Mesenchymal stem cell (in vitro differentiated cells and primary cell): ENCODE measurements around the gene SIMC1.

Source experiments
- DNase-seq: peaks from one replicate; pipeline ENCODE4 v3.0.0-alpha.2; 2013
- H2AFZ ChIP-seq: one replicate; pipeline ENCODE4 v1.6.1; 2013; ENCODE audit warnings: low read depth, mild to moderate bottlenecking, control low read depth, inconsistent platforms, low read length, moderate library complexity
- H2AK5ac ChIP-seq: 2 replicates; pipeline ENCODE4 v1.6.1; 2013; ENCODE audit warnings: low read length, moderate library complexity, mild to moderate bottlenecking, inconsistent platforms; ENCODE audit not compliant: severe bottlenecking
- H2BK120ac ChIP-seq: one replicate; pipeline ENCODE4 v1.6.1; 2013; ENCODE audit warnings: low read depth, mild to moderate bottlenecking, inconsistent platforms, low read length, moderate library complexity
- H2BK12ac ChIP-seq, 2 experiments: one replicate each; pipeline ENCODE4 v1.6.1; 2013; ENCODE audit warnings: inconsistent platforms in 2 of 2, low read length in 2 of 2, mild to moderate bottlenecking in 2 of 2, moderate library complexity in 2 of 2, control low read depth in 1 of 2
- H2BK15ac ChIP-seq: one replicate; pipeline ENCODE4 v1.6.1; 2013; ENCODE audit warnings: mild to moderate bottlenecking, low read depth, inconsistent platforms; ENCODE audit not compliant: poor library complexity, severe bottlenecking
- H2BK5ac ChIP-seq: 2 replicates; pipeline ENCODE4 v1.6.1; 2013; ENCODE audit warnings: low read depth, mild to moderate bottlenecking, low read length, control low read depth, inconsistent platforms; ENCODE audit not compliant: poor library complexity, severe bottlenecking
- H3K14ac ChIP-seq, 2 experiments: one replicate each; pipeline ENCODE4 v1.6.1; 2013; ENCODE audit warnings: inconsistent platforms in 2 of 2, low read length in 2 of 2, control low read depth in 1 of 2, mild to moderate bottlenecking in 1 of 2, moderate library complexity in 1 of 2
- H3K18ac ChIP-seq, 2 experiments: one replicate each; pipeline ENCODE4 v1.6.1; 2013; ENCODE audit warnings: inconsistent platforms in 2 of 2, low read length in 2 of 2, control low read depth in 1 of 2, low read depth in 1 of 2, mild to moderate bottlenecking in 1 of 2
- H3K23ac ChIP-seq, 2 experiments: one replicate each; pipeline ENCODE4 v1.6.1; 2013; ENCODE audit warnings: inconsistent platforms in 2 of 2, low read length in 2 of 2, mild to moderate bottlenecking in 2 of 2, moderate library complexity in 2 of 2, control low read depth in 1 of 2
- H3K27ac ChIP-seq: 2 replicates; pipeline ENCODE4 v1.5.1; 2013; ENCODE audit warnings: mild to moderate bottlenecking, moderate library complexity, low read length, control low read depth, inconsistent platforms; ENCODE audit not compliant: poor library complexity, severe bottlenecking
- H3K27me3 ChIP-seq, 2 experiments: 2 replicates each; pipeline versions ENCODE4 v1.6.1 to v1.7.0; 2013; ENCODE audit warnings: low read length in 2 of 2, mild to moderate bottlenecking in 2 of 2, moderate library complexity in 2 of 2, control low read depth in 1 of 2, inconsistent platforms in 1 of 2; ENCODE audit not compliant: control insufficient read depth in 1 of 2, insufficient read depth in 1 of 2
- H3K36me3 ChIP-seq, 2 experiments: 2 replicates each; pipeline versions ENCODE4 v1.6.1 to v1.7.0; 2013; ENCODE audit warnings: low read length in 2 of 2, control low read depth in 1 of 2, inconsistent platforms in 1 of 2, low read depth in 1 of 2, mild to moderate bottlenecking in 1 of 2; ENCODE audit not compliant: insufficient read depth in 2 of 2, control insufficient read depth in 1 of 2
- H3K4ac ChIP-seq, 2 experiments: one replicate each; pipeline ENCODE4 v1.6.1; 2013; ENCODE audit warnings: inconsistent platforms in 2 of 2, low read length in 2 of 2, mild to moderate bottlenecking in 2 of 2, moderate library complexity in 2 of 2, control low read depth in 1 of 2, low read depth in 1 of 2
- H3K4me1 ChIP-seq: 2 replicates; pipeline ENCODE4 v1.6.1; 2013; ENCODE audit warnings: low read depth, low read length, control low read depth; ENCODE audit not compliant: control insufficient read depth, insufficient read depth
- H3K4me2 ChIP-seq: 2 replicates; pipeline ENCODE4 v1.6.1; 2013; ENCODE audit warnings: low read length, mild to moderate bottlenecking, inconsistent platforms; ENCODE audit not compliant: poor library complexity, severe bottlenecking
- H3K4me3 ChIP-seq, 2 experiments: 2 replicates each; pipeline versions ENCODE4 v1.5.1 to v1.7.0; 2013; ENCODE audit warnings: low read length in 2 of 2, mild to moderate bottlenecking in 2 of 2, control low read depth in 1 of 2, low read depth in 1 of 2; ENCODE audit not compliant: insufficient read depth in 1 of 2
- H3K79me1 ChIP-seq: replicated peaks from 2 replicates; pipeline ENCODE4 v1.6.1; 2013; ENCODE audit warnings: mild to moderate bottlenecking, control low read depth, low read length, inconsistent platforms; ENCODE audit not compliant: poor library complexity, severe bottlenecking
- H3K9ac ChIP-seq: 2 replicates; pipeline ENCODE4 v1.7.0; 2013; ENCODE audit warnings: mild to moderate bottlenecking, low read length, moderate library complexity
- H3K9me3 ChIP-seq: 2 replicates; pipeline ENCODE4 v1.7.0; 2013; ENCODE audit warnings: mild to moderate bottlenecking, low read length; ENCODE audit not compliant: control insufficient read depth
- H4K8ac ChIP-seq: one replicate; pipeline ENCODE4 v1.6.1; 2013; ENCODE audit warnings: inconsistent platforms, mild to moderate bottlenecking, low read length, moderate library complexity
- H4K91ac ChIP-seq: one replicate; pipeline ENCODE4 v1.6.1; 2013; ENCODE audit warnings: mild to moderate bottlenecking, low read length, inconsistent platforms
- WGBS: methylation state at CpG from one replicate; pipeline ENCODE4 v1.1.7; 2013; ENCODE audit warnings: mixed read lengths; 5-methylcytosine and 5-hydroxymethylcytosine counted together

SIMC1 gene

DNA sequence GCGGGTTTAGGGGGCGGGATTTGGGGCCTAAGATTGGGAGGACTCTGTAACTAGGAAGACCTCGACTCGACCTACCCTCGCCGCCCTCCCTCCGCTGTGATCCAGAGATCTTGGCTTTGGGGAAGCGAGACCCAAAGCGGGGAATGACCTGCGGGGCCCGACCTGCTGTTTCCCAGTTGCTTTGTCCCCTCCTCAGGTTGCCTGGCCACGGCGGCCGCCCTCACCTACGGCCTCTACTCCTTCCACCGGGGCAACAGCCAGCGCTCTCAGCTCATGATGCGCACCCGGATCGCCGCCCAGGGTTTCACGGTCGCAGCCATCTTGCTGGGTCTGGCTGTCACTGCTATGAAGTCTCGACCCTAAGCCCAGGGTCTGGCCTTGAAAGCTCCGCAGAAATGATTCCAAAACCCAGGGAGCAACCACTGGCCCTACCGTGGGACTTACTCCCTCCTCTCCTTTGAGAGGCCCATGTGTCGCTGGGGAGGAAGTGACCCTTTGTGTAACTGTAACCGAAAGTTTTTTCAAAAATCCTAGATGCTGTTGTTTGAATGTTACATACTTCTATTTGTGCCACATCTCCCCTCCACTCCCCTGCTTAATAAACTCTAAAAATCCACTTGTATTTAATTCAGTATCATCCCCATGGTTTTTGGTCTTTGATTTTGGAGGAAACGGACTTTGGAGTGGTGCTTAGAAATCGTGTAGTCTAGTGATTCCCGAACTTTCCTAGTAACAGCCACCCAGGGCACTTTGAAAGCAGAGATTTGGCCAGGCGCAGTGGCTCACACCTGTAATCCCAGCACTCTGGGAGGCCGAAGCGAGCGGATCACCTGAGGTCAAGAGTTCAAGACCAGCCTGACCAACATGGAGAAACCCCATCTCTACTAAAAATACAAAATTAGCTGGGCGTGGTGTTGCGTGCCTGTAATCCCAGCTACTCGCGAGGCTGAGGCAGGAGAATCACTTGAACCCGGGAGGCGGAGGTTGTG is 151.2 kb downstream of the SIMC1 start:
- 35% methylated on average over 36 of the region's 41 CpGs for WGBS
- Histone ChIP-seq H4K91ac (peak overlapping the region; percentile 92), H3K18ac (peak overlapping the region; percentile 90 to 94), H4K8ac (peak overlapping the region; percentile 95), H3K27me3 (no peaks in the 10 kb centered on the region), H2BK15ac (peak overlapping the region; percentile 12), H3K4ac (peak overlapping the region; percentile 77), H3K14ac (peak overlapping the region in 1 of 2 experiments; percentile 73), H3K4me3 (peak overlapping the region; percentile 84 to 98), H3K23ac (peak overlapping the region in 1 of 2 experiments; percentile 87), H2BK120ac (peak overlapping the region; percentile 64), H2BK5ac (peak overlapping the region; percentile 79), H3K9ac (peak overlapping the region; percentile 94), H2BK12ac (peak overlapping the region in 1 of 2 experiments; percentile 11), H3K4me1 (peaks cover 5% of the 10 kb centered on the region), H2AFZ (peak overlapping the region; percentile 66), H2AK5ac (peak overlapping the region; percentile 51), H3K4me2 (peak overlapping the region; percentile 81), H3K9me3 (no peaks in the 10 kb centered on the region), H3K36me3 (peaks cover 51 to 60% of the 10 kb centered on the region in 2 experiments), H3K27ac (peak overlapping the region; percentile 93), H3K79me1 (peaks cover 31% of the 10 kb centered on the region)
- no peak for DNase-seq

DNA sequence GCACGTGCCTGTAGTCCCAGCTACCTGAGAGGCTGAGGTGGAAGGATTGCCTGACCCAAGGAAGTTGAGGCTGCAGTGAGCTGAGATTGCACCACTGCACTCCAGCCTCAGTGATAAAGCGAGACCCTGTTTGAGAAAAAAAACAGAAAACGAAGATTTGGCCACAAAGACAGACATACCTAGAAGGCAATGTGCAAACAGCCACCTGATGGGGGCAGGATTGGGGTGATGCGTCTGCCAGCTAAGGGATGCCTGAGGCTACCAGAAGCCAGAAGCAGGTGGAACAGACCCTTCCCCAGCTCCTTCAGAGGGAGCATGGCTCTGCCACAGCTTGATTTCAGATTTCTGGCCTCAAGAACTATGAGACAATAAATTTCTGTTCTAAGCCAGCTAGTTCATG is 153.3 kb downstream of the SIMC1 start:
- Histone ChIP-seq H3K4me3 (no peak overlapping the region), H2BK120ac (no peak overlapping the region), H3K18ac (no peak overlapping the region), H3K4me1 (peaks cover 12% of the 10 kb centered on the region), H4K8ac (no peak overlapping the region), H3K23ac (no peak overlapping the region), H2AFZ (no peak overlapping the region), H2BK5ac (no peak overlapping the region), H2BK12ac (no peak overlapping the region), H3K79me1 (peaks cover 21% of the 10 kb centered on the region), H3K4ac (no peak overlapping the region), H3K14ac (no peak overlapping the region), H3K27me3 (no peaks in the 10 kb centered on the region), H4K91ac (no peak overlapping the region), H3K9me3 (no peaks in the 10 kb centered on the region), H3K9ac (no peak overlapping the region), H2BK15ac (no peak overlapping the region), H3K36me3 (peaks cover 49 to 51% of the 10 kb centered on the region in 2 experiments), H3K27ac (no peak overlapping the region), H2AK5ac (no peak overlapping the region), H3K4me2 (no peak overlapping the region)
- WGBS: 93% methylated on average over 4 of the region's 4 CpGs
- DNase-seq: no peak

DNA sequence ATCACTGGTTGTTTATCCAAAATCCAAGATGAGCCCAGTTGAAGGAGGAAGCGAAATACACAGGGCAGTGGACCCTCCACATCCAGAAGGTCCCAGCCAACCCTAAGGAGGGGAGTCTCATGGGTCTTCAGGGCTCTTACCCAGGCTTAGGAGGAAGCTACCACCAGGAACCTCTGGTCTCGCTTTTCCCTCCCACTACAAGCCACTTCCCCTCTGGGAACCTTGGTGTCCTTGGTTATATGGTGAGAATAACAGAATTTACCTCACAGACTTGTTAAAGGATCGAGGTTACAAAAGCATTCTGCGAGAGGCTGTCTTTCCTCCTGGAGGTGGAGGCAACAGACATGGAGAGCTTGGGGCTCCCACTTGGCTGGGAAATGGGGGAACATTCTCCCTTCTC is 153.8 kb downstream of the SIMC1 start:
- H3K23ac ChIP-seq: no peak overlapping the region
- H3K36me3 ChIP-seq: peaks cover 51 to 52% of the 10 kb centered on the region in 2 experiments
- H3K4me1 ChIP-seq: peaks cover 13% of the 10 kb centered on the region
- H3K27me3 ChIP-seq: no peaks in the 10 kb centered on the region
- H2BK12ac ChIP-seq: no peak overlapping the region
- H2BK15ac ChIP-seq: no peak overlapping the region
- H2AK5ac ChIP-seq: no peak overlapping the region
- no peak overlapping the region for H4K91ac ChIP-seq
- no peak overlapping the region for H3K14ac ChIP-seq
- H2BK5ac ChIP-seq: no peak overlapping the region
- H3K4me3 ChIP-seq: no peak overlapping the region
- no peak overlapping the region for H3K18ac ChIP-seq
- 99% methylated on average over 3 of the region's 4 CpGs for WGBS
- H3K9ac ChIP-seq: no peak overlapping the region
- H2BK120ac ChIP-seq: no peak overlapping the region
- H3K79me1 ChIP-seq: peaks cover 18% of the 10 kb centered on the region
- no peak overlapping the region for H2AFZ ChIP-seq
- H3K27ac ChIP-seq: no peak overlapping the region
- H3K9me3 ChIP-seq: no peaks in the 10 kb centered on the region
- no peak overlapping the region for H4K8ac ChIP-seq
- no peak overlapping the region for H3K4me2 ChIP-seq
- DNase-seq: no peak
- no peak overlapping the region for H3K4ac ChIP-seq

DNA sequence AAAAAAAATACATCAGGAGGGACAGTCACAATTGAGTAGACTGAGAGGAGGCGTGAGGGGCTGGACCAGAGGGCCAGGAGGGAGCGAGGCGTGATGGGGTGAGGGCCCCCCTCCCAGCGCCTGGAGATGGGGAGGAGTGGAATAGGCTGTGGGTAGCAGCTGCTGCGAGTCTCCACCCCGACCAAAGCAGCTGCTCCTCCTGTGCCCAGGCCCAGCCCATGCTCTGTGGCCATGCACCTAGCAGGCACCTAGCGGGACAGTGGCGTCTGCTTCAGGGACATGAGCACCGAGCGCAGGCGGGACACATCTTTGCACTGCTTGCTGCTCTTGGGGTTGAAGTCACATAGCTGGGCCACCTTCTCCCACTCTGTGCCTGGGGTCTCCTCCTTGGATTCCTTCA is 154.3 kb downstream of the SIMC1 start:
- DNase-seq: no peak
- Histone ChIP-seq H3K9me3 (no peaks in the 10 kb centered on the region), H3K27ac (no peak overlapping the region), H3K4ac (no peak overlapping the region), H3K36me3 (peaks cover 52 to 57% of the 10 kb centered on the region in 2 experiments), H3K27me3 (no peaks in the 10 kb centered on the region), H3K9ac (no peak overlapping the region), H3K4me2 (no peak overlapping the region), H2AK5ac (no peak overlapping the region), H2BK12ac (no peak overlapping the region), H2AFZ (no peak overlapping the region), H3K79me1 (peaks cover 19% of the 10 kb centered on the region), H4K8ac (no peak overlapping the region), H2BK120ac (no peak overlapping the region), H3K4me1 (peaks cover 12% of the 10 kb centered on the region), H2BK15ac (no peak overlapping the region), H4K91ac (no peak overlapping the region), H3K14ac (no peak overlapping the region), H3K18ac (no peak overlapping the region), H3K4me3 (no peak overlapping the region), H2BK5ac (no peak overlapping the region), H3K23ac (no peak overlapping the region)
- 97% methylated on average over 11 of the region's 11 CpGs for WGBS
